Gastrocnemius medialis (tissue), 4 donors: ENCODE measurements around the gene BIRC7. TPM values are rescaled to one million over a fixed set of nuclear protein-coding genes. Genes with fewer than 3 reads are reported as not detected.

Experiments used
- ATAC-seq, 2 donors: fragments of 150-250 bp; one replicate each; pipeline ENCODE4 v1.9.1; 2016
- DNase-seq, 2 donors: peaks; one replicate each; pipeline ENCODE4 v3.0.0-alpha.2; 2019
- H3K27ac ChIP-seq, 4 donors: fragments of 200-600 bp; sonication (generic); 1 replicate in 1 of 4; 2 replicates in 3 of 4; pipeline ENCODE4 v1.5.1; 2016 to 2018; ENCODE audit warnings: mild to moderate bottlenecking in 2 of 4, moderate library complexity in 1 of 4
- H3K27me3 ChIP-seq, 3 donors: fragments of 200-600 bp; sonication (generic) in 2 of 3; 1 replicate in 1 of 3; 2 replicates in 2 of 3; pipeline versions ENCODE4 v1.5.1 to v1.6.0; 2016 to 2019; ENCODE audit warnings: mild to moderate bottlenecking in 1 of 3, moderate library complexity in 1 of 3
- H3K36me3 ChIP-seq, 2 donors: fragments of 200-600 bp; sonication (generic) in 1 of 2; one replicate each; pipeline ENCODE4 v1.5.1; 2017 to 2018
- H3K4me1 ChIP-seq, 2 donors: fragments of 200-600 bp; sonication (generic) in 1 of 2; one replicate each; pipeline ENCODE4 v1.5.1; 2016 to 2017; ENCODE audit warnings: mild to moderate bottlenecking in 2 of 2
- H3K4me3 ChIP-seq, 4 donors: fragments of 200-600 bp; sonication (generic) in 3 of 4; 1 replicate in 1 of 4; 2 replicates in 3 of 4; pipeline ENCODE4 v1.5.1; 2016 to 2019; ENCODE audit warnings: mild to moderate bottlenecking in 2 of 4
- H3K9me3 ChIP-seq, 3 donors: fragments of 200-600 bp; sonication (generic) in 2 of 3; 1 replicate in 1 of 3; 2 replicates in 2 of 3; pipeline ENCODE4 v1.5.1; 2016 to 2019
- POLR2A ChIP-seq, 2 donors: fragments of 450-650 bp; IDR thresholded peaks; one replicate each; pipeline ENCODE4 v1.6.1; 2017; ENCODE audit warnings: antibody characterized with exemption in 2 of 2, mild to moderate bottlenecking in 2 of 2, moderate library complexity in 2 of 2
- in situ Hi-C, 4 donors: fragments of 200-750 bp; cut with MboI; loops; one replicate each; pipeline versions ENCODE4 v1.15.0 to v1.8.0; 2017; ENCODE audit warnings: low sequenced_read_pairs in 4 of 4
- intact Hi-C: fragments of 100-400 bp; cut with DNase I; formaldehyde crosslinking; loops from one replicate; pipeline ENCODE4 v1.15.1; 2023; ENCODE audit warnings: low total_unique reads
- total RNA-seq, 4 donors: library from RNA; depleted of rRNA; stranded (reverse); fragments of >200 nt; gene quantifications; one replicate each; pipeline versions ENCODE4 v1.1.0 to v1.2.3, GENCODE V29; 2016
- TF ChIP-seq, protein P1 (sequence below), 5 experiments: fragments of 450-650 bp in 3 of 5; fragments of 200-600 bp in 2 of 5; sonication (generic) in 2 of 5; IDR thresholded peaks in 4 of 5; conservative IDR thresholded peaks in 1 of 5; 1 replicate in 4 of 5; 2 replicates in 1 of 5; pipeline ENCODE4 v1.5.1; 2016 to 2019; ENCODE audit warnings: antibody characterized with exemption in 5 of 5, mild to moderate bottlenecking in 3 of 5, moderate library complexity in 3 of 5

BIRC7 gene
- total RNA-seq, 4 donors from 2014 or later = not detected

DNA sequence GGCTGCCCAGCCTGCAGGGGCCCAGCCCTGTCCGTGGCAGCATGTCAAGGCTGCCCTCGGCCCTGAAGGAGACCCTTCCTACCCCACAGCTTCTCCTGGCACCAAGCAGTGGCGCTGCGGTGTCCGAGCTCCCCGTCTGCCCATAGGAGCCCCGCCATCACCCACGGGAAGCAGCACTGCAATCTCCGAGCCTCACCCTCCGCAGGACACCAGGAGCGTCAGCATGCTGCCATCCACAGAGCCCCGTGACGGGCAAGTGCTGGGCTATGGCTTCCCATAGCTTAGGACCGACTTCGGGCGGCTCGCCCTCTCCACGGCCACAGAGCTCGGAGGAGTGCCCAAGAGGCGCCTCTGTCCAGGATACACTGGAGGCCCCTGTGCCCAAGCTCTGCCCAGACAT lies 44.9 kb upstream of the BIRC7 start:
- ATAC-seq = no peak

DNA sequence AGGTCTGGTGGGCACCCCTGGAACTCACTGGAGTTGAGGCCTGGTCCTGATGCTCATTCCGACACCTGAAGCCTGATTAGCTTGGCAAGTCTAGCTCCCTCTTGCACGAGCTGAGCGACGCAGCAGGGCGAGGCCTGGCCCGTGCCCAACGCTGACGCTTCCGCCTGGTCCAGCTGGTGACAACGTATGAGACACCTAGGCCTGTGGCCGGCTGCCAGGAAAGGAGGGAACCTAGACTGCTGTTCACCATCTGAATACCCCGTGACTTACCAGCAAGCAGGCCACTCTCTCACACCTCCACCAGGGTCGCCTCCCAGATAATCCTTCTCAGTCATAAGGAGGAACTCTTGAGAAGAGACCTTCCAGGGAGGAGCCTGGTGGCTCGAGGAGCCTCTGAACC lies 44.3 kb upstream of the BIRC7 start:
- H3K27me3 ChIP-seq = no peaks in the 10 kb centered on the region
- DNase-seq = no peak
- no peak overlapping the region for H3K4me3 ChIP-seq
- intact Hi-C loops (no loop called here), in situ Hi-C loops (no loop called here)
- no peaks in the 10 kb centered on the region for H3K4me1 ChIP-seq
- no peak for TF ChIP-seq POLR2A (IDR thresholded peaks at IDR 0.05)
- TF ChIP-seq, protein P1, sequence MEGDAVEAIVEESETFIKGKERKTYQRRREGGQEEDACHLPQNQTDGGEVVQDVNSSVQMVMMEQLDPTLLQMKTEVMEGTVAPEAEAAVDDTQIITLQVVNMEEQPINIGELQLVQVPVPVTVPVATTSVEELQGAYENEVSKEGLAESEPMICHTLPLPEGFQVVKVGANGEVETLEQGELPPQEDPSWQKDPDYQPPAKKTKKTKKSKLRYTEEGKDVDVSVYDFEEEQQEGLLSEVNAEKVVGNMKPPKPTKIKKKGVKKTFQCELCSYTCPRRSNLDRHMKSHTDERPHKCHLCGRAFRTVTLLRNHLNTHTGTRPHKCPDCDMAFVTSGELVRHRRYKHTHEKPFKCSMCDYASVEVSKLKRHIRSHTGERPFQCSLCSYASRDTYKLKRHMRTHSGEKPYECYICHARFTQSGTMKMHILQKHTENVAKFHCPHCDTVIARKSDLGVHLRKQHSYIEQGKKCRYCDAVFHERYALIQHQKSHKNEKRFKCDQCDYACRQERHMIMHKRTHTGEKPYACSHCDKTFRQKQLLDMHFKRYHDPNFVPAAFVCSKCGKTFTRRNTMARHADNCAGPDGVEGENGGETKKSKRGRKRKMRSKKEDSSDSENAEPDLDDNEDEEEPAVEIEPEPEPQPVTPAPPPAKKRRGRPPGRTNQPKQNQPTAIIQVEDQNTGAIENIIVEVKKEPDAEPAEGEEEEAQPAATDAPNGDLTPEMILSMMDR (IDR thresholded peaks at IDR 0.05 in 4 of 5, conservative IDR thresholded peaks at IDR 0.05 in 1 of 5) = no peak
- no peak overlapping the region for H3K27ac ChIP-seq
- ATAC-seq = no peak
- no peaks in the 10 kb centered on the region for H3K9me3 ChIP-seq
- peaks cover 0 to 13% of the 10 kb centered on the region in 2 donors for H3K36me3 ChIP-seq

More for the DNA sequence above, 44.9 kb upstream of the BIRC7 start:
- H3K27ac ChIP-seq = no peak overlapping the region
- no peak overlapping the region for H3K4me3 ChIP-seq
- TF ChIP-seq, protein P1 (IDR thresholded peaks at IDR 0.05 in 4 of 5, conservative IDR thresholded peaks at IDR 0.05 in 1 of 5) = no peak
- TF ChIP-seq POLR2A (IDR thresholded peaks at IDR 0.05) = no peak
- H3K9me3 ChIP-seq = no peaks in the 10 kb centered on the region
- no peaks in the 10 kb centered on the region for H3K27me3 ChIP-seq
- no peak for DNase-seq
- H3K36me3 ChIP-seq = peaks cover 0 to 13% of the 10 kb centered on the region in 2 donors
- in situ Hi-C loops (no loop called here), intact Hi-C loops (no loop called here)
- H3K4me1 ChIP-seq = no peaks in the 10 kb centered on the region

DNA sequence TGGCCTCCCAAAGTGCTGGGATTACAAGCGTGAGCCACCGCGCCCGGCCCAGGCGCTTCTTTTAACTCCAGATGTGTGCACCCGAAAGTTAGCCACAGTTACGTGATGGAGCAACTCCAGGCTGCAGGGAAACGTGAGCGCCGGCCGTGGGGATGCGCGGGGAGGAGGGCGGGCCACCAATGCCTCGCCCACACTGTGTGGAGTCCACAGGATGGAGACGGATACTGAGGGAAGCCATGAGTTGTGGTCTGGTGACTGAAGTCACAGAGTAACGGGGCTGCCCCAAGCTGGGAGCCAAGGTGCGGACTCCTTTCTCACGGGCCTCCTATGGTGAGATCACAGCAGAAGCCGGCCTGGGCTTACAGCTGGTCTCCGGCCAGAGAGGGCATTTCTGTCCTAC lies 43.0 kb upstream of the BIRC7 start:
- Histone ChIP-seq H3K27me3 (no peaks in the 10 kb centered on the region), H3K36me3 (peaks cover 0 to 19% of the 10 kb centered on the region in 2 donors), H3K9me3 (no peaks in the 10 kb centered on the region), H3K4me3 (no peak overlapping the region), H3K27ac (no peak overlapping the region), H3K4me1 (peaks cover 6 to 12% of the 10 kb centered on the region in 2 donors)
- no peak for TF ChIP-seq POLR2A (IDR thresholded peaks at IDR 0.05)
- TF ChIP-seq, protein P1 (IDR thresholded peaks at IDR 0.05 in 4 of 5, conservative IDR thresholded peaks at IDR 0.05 in 1 of 5) = no peak
- intact Hi-C loops = no loop called here
- DNase-seq (no peak), ATAC-seq (no peak)
- in situ Hi-C loops = no loop called here

DNA sequence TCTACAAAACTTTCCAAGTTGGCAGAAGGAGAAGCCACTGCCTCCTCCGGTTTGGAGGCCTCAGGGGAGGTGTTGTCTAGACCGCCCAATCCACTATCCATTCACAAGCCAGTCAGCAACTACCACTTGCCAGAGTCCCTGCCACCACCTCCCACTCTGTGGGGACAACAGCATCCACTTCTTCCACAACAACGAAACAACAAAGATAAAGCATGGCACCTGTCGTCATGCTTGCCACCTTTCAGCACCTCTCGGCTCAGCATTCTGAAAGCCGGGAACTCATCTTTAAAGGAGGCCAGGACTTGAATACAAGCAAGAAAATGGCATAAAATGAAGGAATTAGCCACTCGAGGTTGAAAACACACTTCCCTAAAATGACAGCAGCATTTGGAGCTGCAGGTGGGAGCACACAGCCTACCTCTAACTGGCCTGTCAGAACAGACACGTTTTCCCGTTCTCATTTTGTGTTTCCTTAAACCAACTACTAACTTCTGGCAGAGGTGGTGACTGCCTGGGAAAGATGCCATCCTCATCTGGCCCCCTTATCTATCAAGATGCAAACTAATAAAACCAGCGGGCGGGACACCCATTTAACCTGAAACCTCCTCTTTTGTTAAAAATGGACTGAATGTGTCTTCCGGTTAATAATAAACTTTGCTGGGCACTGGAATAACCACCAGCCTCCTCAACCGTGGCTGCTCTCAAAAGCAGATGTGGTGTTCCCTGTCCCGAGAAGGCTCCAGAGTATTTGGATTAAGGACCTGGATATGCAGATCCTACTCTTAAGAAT lies 41.5 kb upstream of the BIRC7 start:
- H3K27me3 ChIP-seq = no peaks in the 10 kb centered on the region
- TF ChIP-seq, protein P1 (IDR thresholded peaks at IDR 0.05 in 4 of 5, conservative IDR thresholded peaks at IDR 0.05 in 1 of 5) = no peak
- TF ChIP-seq POLR2A (IDR thresholded peaks at IDR 0.05) = no peak
- intact Hi-C loops (no loop called here), in situ Hi-C loops (no loop called here)
- peaks cover 20 to 25% of the 10 kb centered on the region in 2 donors for H3K4me1 ChIP-seq
- no peak overlapping the region for H3K27ac ChIP-seq
- H3K9me3 ChIP-seq = no peaks in the 10 kb centered on the region
- no peak overlapping the region for H3K4me3 ChIP-seq
- DNase-seq (no peak), ATAC-seq (no peak)
- H3K36me3 ChIP-seq = peaks cover 0 to 19% of the 10 kb centered on the region in 2 donors
